BLaER1 treated with 17β-estradiol and CSF1 and Interleukin-3, amounts not matched to agents 10 nM and 100 nM (cell line): Measurements from ENCODE around the gene HES2.
"Not testable (repeated sequence)": the region's sequence is repeated elsewhere in the genome, so short reads cannot be mapped to it uniquely, and the experiment has no call there.

Experiments
- H3K27ac ChIP-seq, 11 experiments: shearing (Covaris generic); formaldehyde crosslinking; 2 replicates each; pipeline ENCODE4 v1.8.1; 2022
- H3K27me3 ChIP-seq, 11 experiments: shearing (Covaris generic); formaldehyde crosslinking; 2 replicates each; pipeline ENCODE4 v1.8.1; 2022
- H3K36me3 ChIP-seq, 11 experiments: shearing (Covaris generic); formaldehyde crosslinking; 2 replicates each; pipeline ENCODE4 v1.8.1; 2022
- H3K4me1 ChIP-seq, 10 experiments: shearing (Covaris generic); formaldehyde crosslinking; 2 replicates each; pipeline ENCODE4 v1.8.1; 2022
- H3K4me2 ChIP-seq, 11 experiments: shearing (Covaris generic); formaldehyde crosslinking; 2 replicates each; pipeline ENCODE4 v1.8.1; 2022
- H3K4me3 ChIP-seq, 10 experiments: shearing (Covaris generic); formaldehyde crosslinking; 2 replicates each; pipeline ENCODE4 v1.8.1; 2022
- H3K9ac ChIP-seq, 11 experiments: shearing (Covaris generic); formaldehyde crosslinking; 2 replicates each; pipeline ENCODE4 v1.8.1; 2022
- H3K9me3 ChIP-seq, 11 experiments: shearing (Covaris generic); formaldehyde crosslinking; replicated peaks in 1 of 11; 2 replicates each; pipeline ENCODE4 v1.8.1; 2022
- H4K20me1 ChIP-seq, 11 experiments: shearing (Covaris generic); formaldehyde crosslinking; 2 replicates each; pipeline ENCODE4 v1.8.1; 2022
- Cebpa-rat ChIP-seq, 11 experiments: shearing (Covaris generic); IDR thresholded peaks; 2 replicates each; pipeline ENCODE4 v1.8.1; 2022

The HES2 gene

GRCh38 chr1:6384135-6384534, 35.6 kb downstream of the HES2 start:
- Histone ChIP-seq H3K4me3 (no peak overlapping the region), H3K9me3 (peaks cover 16 to 37% (median 33%) of the 10 kb centered on the region in 11 experiments), H3K4me2 (no peak overlapping the region), H3K9ac (no peak overlapping the region), H3K36me3 (peaks cover 0 to 29% (median 16%) of the 10 kb centered on the region in 11 experiments; a peak in 12 of 22 replicates), H4K20me1 (peaks cover 0 to 56% (median 18%) of the 10 kb centered on the region in 11 experiments; a peak in 11 of 22 replicates), H3K4me1 (peaks cover 10 to 24% (median 19%) of the 10 kb centered on the region in 10 experiments; a peak in 19 of 20 replicates), H3K27ac (no peak overlapping the region), H3K27me3 (no peaks in the 10 kb centered on the region)
- TF ChIP-seq Cebpa-rat (IDR thresholded peaks at IDR 0.05) = no peak

- TF ChIP-seq Cebpa-rat (IDR thresholded peaks at IDR 0.05) = no peak
- Histone ChIP-seq H3K27ac (no peak overlapping the region), H3K9ac (no peak overlapping the region), H3K4me1 (peaks cover 0 to 19% (median 13%) of the 10 kb centered on the region in 10 experiments; a peak in 15 of 20 replicates), H3K27me3 (no peaks in the 10 kb centered on the region), H3K4me3 (no peak overlapping the region), H3K9me3 (peaks cover 16 to 34% (median 31%) of the 10 kb centered on the region in 11 experiments), H3K4me2 (no peak overlapping the region), H4K20me1 (peaks cover 0 to 36% (median 7%) of the 10 kb centered on the region in 11 experiments; a peak in 10 of 22 replicates), H3K36me3 (peaks cover 0 to 25% (median 11%) of the 10 kb centered on the region in 11 experiments; a peak in 12 of 22 replicates)
These were observed 39.7 kb downstream of the HES2 start for GRCh38 chr1:6380037-6380436.

DNA sequence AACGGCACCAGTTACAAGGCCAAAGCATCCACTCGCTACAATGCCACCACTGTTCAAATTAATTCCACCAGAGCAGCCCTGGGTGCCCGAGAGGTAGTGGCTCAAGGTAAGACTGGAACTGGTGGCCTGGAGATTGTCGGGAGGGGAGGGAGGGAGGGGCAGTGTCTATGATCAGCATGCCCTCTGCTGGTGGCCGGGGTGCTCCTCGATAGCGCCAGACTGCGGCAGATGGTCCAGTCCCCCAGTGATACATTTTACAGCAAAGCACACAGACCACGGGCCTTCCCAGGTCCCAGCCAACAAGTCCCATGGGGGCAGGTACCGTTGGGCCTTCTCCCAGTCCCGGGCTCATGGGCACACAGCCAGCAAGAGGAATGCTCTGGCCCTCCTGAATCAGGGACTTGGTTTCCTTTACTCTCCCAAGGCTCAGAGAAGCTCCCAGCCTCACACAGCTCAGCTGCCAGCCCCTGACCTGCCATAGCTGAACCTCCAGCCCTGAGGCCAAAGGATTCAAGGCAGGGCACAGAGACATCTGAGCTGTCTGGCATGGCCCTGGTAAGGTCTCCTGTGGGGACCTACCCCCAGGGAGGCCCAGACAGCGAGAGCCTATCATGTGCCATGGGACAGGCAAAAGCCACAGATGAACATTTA, 41.5 kb downstream of the HES2 start:
- H3K4me3 ChIP-seq = no peak overlapping the region
- peaks cover 0 to 27% (median 13%) of the 10 kb centered on the region in 10 experiments; a peak in 15 of 20 replicates for H3K4me1 ChIP-seq
- peak overlapping the region in 8 of 11 experiments; percentile 39 to 67 (median 54); a peak in 13 of 22 replicates for H3K4me2 ChIP-seq
- peak overlapping the region in 4 of 11 experiments; percentile 24 to 57 (median 50); a peak in 6 of 22 replicates for H3K9ac ChIP-seq
- peak overlapping the region in 4 of 11 experiments; percentile 47 to 66 (median 60); a peak in 6 of 22 replicates for H3K27ac ChIP-seq
- H3K9me3 ChIP-seq = peaks cover 10 to 15% (median 13%) of the 10 kb centered on the region in 11 experiments
- no peaks in the 10 kb centered on the region for H3K27me3 ChIP-seq
- no peak for TF ChIP-seq Cebpa-rat (IDR thresholded peaks at IDR 0.05)
- H4K20me1 ChIP-seq = peaks cover 0 to 46% (median 7%) of the 10 kb centered on the region in 11 experiments; a peak in 11 of 22 replicates
- peaks cover 0 to 9% (median 5%) of the 10 kb centered on the region in 11 experiments; a peak in 8 of 22 replicates for H3K36me3 ChIP-seq

DNA sequence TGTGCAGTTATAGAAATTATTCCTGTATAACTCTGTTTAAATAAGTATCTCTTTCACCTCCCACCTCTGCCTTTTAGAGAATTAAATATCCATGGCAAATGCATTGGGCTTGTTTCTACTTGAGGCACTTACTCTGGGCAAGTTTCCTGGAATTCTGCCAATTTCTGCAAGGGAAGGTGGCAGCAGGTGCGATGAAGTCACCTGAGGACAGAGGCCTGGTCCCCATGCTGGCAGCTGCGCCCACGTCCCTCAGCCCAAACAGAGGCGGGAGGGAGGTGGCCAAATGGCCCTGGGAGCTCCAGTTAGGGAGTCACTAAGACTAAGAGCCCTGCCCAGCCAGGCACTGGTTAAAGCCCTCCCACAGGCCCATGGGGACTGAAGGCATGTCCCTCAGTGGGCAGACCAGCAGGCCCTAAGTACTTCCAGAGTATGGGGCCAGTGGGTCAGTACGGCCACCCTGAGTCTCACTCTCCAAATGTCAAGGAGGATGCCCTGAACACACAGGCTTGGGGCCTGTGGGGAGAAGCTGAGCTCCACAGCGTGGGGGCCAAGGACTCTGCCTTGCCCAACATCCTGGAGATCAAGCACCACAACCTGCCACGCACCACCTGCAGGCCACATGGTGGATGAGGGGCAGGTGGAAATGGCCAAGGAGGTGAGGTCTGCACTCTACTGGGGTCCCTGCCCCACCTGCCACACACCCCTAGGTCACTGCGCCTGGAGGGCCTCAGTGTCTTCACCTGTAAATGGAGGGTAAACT, 45.6 kb downstream of the HES2 start:
- Histone ChIP-seq H3K27me3 (no peaks in the 10 kb centered on the region), H3K4me1 (peaks cover 0 to 44% (median 27%) of the 10 kb centered on the region in 10 experiments; a peak in 18 of 20 replicates), H3K27ac (no peak overlapping the region), H4K20me1 (peaks cover 0 to 51% (median 7%) of the 10 kb centered on the region in 11 experiments; a peak in 11 of 22 replicates), H3K36me3 (peaks cover 0 to 7% (median 0%) of the 10 kb centered on the region in 11 experiments; a peak in 4 of 22 replicates), H3K4me3 (no peak overlapping the region), H3K4me2 (peak overlapping the region in 2 of 11 experiments; percentile 2 to 14; a peak in 1 of 22 replicates), H3K9ac (no peak overlapping the region), H3K9me3 (peaks cover 0 to 27% (median 21%) of the 10 kb centered on the region in 11 experiments; a peak in 18 of 22 replicates)
- TF ChIP-seq Cebpa-rat (IDR thresholded peaks at IDR 0.05) = no peak

- Histone ChIP-seq H3K9ac (peak overlapping the region in 3 of 11 experiments; percentile 2 to 24 (median 8); a peak in 1 of 22 replicates), H4K20me1 (peaks cover 0 to 37% (median 7%) of the 10 kb centered on the region in 11 experiments; a peak in 11 of 22 replicates), H3K27ac (peak overlapping the region in 1 of 11 experiments; percentile 18; a peak in 1 of 22 replicates), H3K4me2 (peak overlapping the region in 8 of 11 experiments; percentile 7 to 57 (median 34); a peak in 13 of 22 replicates), H3K36me3 (peaks cover 0 to 22% (median 16%) of the 10 kb centered on the region in 11 experiments; a peak in 20 of 22 replicates), H3K9me3 (peaks cover 16 to 44% (median 40%) of the 10 kb centered on the region in 11 experiments), H3K4me1 (peaks cover 0 to 34% (median 18%) of the 10 kb centered on the region in 10 experiments; a peak in 17 of 20 replicates)
- H3K27me3 ChIP-seq, H3K4me3 ChIP-seq: not testable (repeated sequence)
These were observed 47.5 kb downstream of the HES2 start for GRCh38 chr1:6372236-6372635.

- Histone ChIP-seq H4K20me1 (peaks cover 0 to 45% (median 0%) of the 10 kb centered on the region in 11 experiments; a peak in 9 of 22 replicates), H3K9ac (no peak overlapping the region), H3K4me2 (0 out of 22 replicates have a peak overlapping the region, but pooled peaks of 1 of the 11 experiments have one; percentile 14), H3K27ac (no peak overlapping the region), H3K4me3 (no peak overlapping the region), H3K9me3 (peaks cover 18 to 50% (median 44%) of the 10 kb centered on the region in 11 experiments), H3K4me1 (peaks cover 0 to 36% (median 18%) of the 10 kb centered on the region in 10 experiments; a peak in 17 of 20 replicates), H3K36me3 (peaks cover 0 to 28% (median 18%) of the 10 kb centered on the region in 11 experiments; a peak in 20 of 22 replicates), H3K27me3 (no peaks in the 10 kb centered on the region)
- no peak for TF ChIP-seq Cebpa-rat (IDR thresholded peaks at IDR 0.05)
These were observed 49.7 kb downstream of the HES2 start for GRCh38 chr1:6370006-6370405.

- no peak overlapping the region for H3K27ac ChIP-seq
- peaks cover 0 to 30% (median 19%) of the 10 kb centered on the region in 10 experiments; a peak in 17 of 20 replicates for H3K4me1 ChIP-seq
- H3K9ac ChIP-seq = no peak overlapping the region
- H3K4me2 ChIP-seq = no peak overlapping the region
- no peaks in the 10 kb centered on the region for H3K27me3 ChIP-seq
- peaks cover 0 to 28% (median 18%) of the 10 kb centered on the region in 11 experiments; a peak in 20 of 22 replicates for H3K36me3 ChIP-seq
- H3K4me3 ChIP-seq = 0 out of 20 replicates have a peak overlapping the region, but pooled peaks of 1 of the 10 experiments have one; percentile 7
- peaks cover 0 to 46% (median 0%) of the 10 kb centered on the region in 11 experiments; a peak in 8 of 22 replicates for H4K20me1 ChIP-seq
- no peak for TF ChIP-seq Cebpa-rat (IDR thresholded peaks at IDR 0.05)
- H3K9me3 ChIP-seq = peaks cover 18 to 50% (median 44%) of the 10 kb centered on the region in 11 experiments
These were observed 52.2 kb downstream of the HES2 start for GRCh38 chr1:6367381-6368012.

- H3K27me3 ChIP-seq = no peaks in the 10 kb centered on the region
- peak overlapping the region in 1 of 11 experiments; percentile 35; a peak in 1 of 22 replicates for H3K9ac ChIP-seq
- H3K4me3 ChIP-seq = no peak overlapping the region
- peaks cover 12 to 39% (median 27%) of the 10 kb centered on the region in 10 experiments for H3K4me1 ChIP-seq
- no peak overlapping the region for H3K27ac ChIP-seq
- peaks cover 0 to 62% (median 0%) of the 10 kb centered on the region in 11 experiments; a peak in 8 of 22 replicates for H4K20me1 ChIP-seq
- H3K4me2 ChIP-seq = 0 out of 22 replicates have a peak overlapping the region, but pooled peaks of 1 of the 11 experiments have one; percentile 10
- peaks cover 18 to 35% (median 29%) of the 10 kb centered on the region in 11 experiments for H3K9me3 ChIP-seq
- no peak for TF ChIP-seq Cebpa-rat (IDR thresholded peaks at IDR 0.05)
- peaks cover 0 to 25% (median 16%) of the 10 kb centered on the region in 11 experiments; a peak in 20 of 22 replicates for H3K36me3 ChIP-seq
These were observed 54.7 kb downstream of the HES2 start for GRCh38 chr1:6365047-6365446.

DNA sequence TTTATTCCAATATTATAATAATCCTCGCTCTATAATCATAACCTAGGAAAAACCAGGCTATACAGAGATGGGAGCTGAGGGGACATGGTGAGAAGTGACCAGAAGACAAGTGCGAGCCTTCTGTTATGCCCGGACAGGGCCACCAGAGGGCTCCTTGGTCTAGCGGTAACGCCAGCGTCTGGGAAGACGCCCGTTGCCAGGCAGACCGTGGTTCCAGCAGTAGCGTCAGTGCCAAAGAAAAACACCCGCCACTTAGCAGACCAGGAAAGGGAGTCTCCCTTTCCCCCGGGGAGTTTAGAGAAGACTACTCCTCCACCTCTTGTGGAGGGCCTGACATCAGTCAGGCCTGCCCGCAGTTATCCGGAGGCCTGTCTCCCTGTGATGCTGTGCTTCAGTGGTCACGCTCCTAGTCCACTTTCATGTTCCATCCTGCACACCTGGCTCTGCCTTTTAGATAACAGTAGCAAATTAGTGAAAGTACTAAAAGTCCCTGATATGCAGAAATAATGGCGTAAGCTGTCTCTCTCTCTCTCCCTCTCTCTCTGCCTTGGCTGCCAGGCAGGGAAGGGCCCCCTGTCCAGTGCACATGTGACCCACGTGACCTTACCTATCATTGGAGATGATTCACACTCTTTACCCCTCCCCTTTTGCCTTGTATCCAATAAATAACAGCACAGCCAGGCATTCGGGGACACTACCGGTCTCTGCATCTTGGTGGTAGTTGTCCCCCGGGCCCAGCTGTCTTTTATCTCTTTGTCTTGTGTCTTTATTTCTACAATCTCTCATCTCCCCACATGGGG, 56.4 kb downstream of the HES2 start:
- Histone ChIP-seq H4K20me1 (peaks cover 0 to 74% (median 7%) of the 10 kb centered on the region in 11 experiments; a peak in 10 of 22 replicates), H3K36me3 (peaks cover 0 to 17% (median 12%) of the 10 kb centered on the region in 11 experiments; a peak in 20 of 22 replicates), H3K4me1 (peaks cover 29 to 52% (median 43%) of the 10 kb centered on the region in 10 experiments), H3K4me2 (peak overlapping the region in 9 of 11 experiments; percentile 26 to 67 (median 46); a peak in 15 of 22 replicates), H3K9ac (0 out of 22 replicates have a peak overlapping the region, but pooled peaks of 1 of the 11 experiments have one; percentile 23), H3K9me3 (peaks cover 12 to 18% (median 13%) of the 10 kb centered on the region in 11 experiments)
- H3K27ac ChIP-seq, H3K4me3 ChIP-seq, H3K27me3 ChIP-seq: not testable (repeated sequence)
